ENCODE results near the gene ARHGEF7. TPM values are rescaled to one million over a fixed set of nuclear protein-coding genes. Genes with fewer than 3 reads are reported as not detected.
A peak's percentile ranks its signal among the peaks of the same experiment; 100 is the strongest.

ARHGEF7 gene
- total RNA-seq, 1 experiment from 2014 or later: 72.5 TPM

- Histone ChIP-seq H3K36me3 (peaks cover 77% of the 10 kb centered on the region), H3K27me3 (replicated peaks) (no peaks in the 10 kb centered on the region), H3K9me3 (replicated peaks) (no peaks in the 10 kb centered on the region), H3K4me3 (no peak overlapping the region), H3K4me1 (replicated peaks) (peaks cover 27% of the 10 kb centered on the region), H3K27ac (no peak overlapping the region; the same call in 1 of the 2 replicates)
- DNase-seq (ENCODE audit: low read depth in 1 of 2, low spot score in 2 of 2): no peak
Measured at GRCh38 chr13:111175935-111176334, 60.8 kb downstream of the ARHGEF7 start.

- H3K4me3 ChIP-seq: no peak overlapping the region
- peak in 1 of 2 experiments; percentile 51 for DNase-seq (ENCODE audit: low read depth in 1 of 2, low spot score in 2 of 2)
- no peaks in the 10 kb centered on the region for H3K9me3 ChIP-seq (replicated peaks)
- H3K27ac ChIP-seq: peak overlapping the region; percentile 69
- peaks cover 27% of the 10 kb centered on the region for H3K4me1 ChIP-seq (replicated peaks)
- H3K36me3 ChIP-seq: peaks cover 80% of the 10 kb centered on the region
- no peaks in the 10 kb centered on the region for H3K27me3 ChIP-seq (replicated peaks)
Measured at GRCh38 chr13:111176421-111176820, 61.3 kb downstream of the ARHGEF7 start.

GRCh38 chr13:111177081-111177711 is 62.1 kb downstream of the ARHGEF7 start:
- H3K4me3 ChIP-seq: no peak overlapping the region
- DNase-seq (ENCODE audit: low read depth in 1 of 2, low spot score in 2 of 2): peak; percentile 96 to 98

GRCh38 chr13:111177921-111178320 is 62.8 kb downstream of the ARHGEF7 start:
- Histone ChIP-seq H3K36me3 (peaks cover 81% of the 10 kb centered on the region), H3K27me3 (replicated peaks) (no peaks in the 10 kb centered on the region), H3K4me3 (no peak overlapping the region), H3K9me3 (replicated peaks) (no peaks in the 10 kb centered on the region), H3K27ac (peak overlapping the region; percentile 69), H3K4me1 (replicated peaks) (peaks cover 27% of the 10 kb centered on the region)
- peak in 1 of 2 experiments; percentile 46 for DNase-seq (ENCODE audit: low read depth in 1 of 2, low spot score in 2 of 2)

More at GRCh38 chr13:111177081-111177711, 62.1 kb downstream of the ARHGEF7 start:
- H3K4me1 ChIP-seq (replicated peaks): peaks cover 27% of the 10 kb centered on the region
- H3K27ac ChIP-seq: peak overlapping the region; percentile 69
- peaks cover 80% of the 10 kb centered on the region for H3K36me3 ChIP-seq
- no peaks in the 10 kb centered on the region for H3K9me3 ChIP-seq (replicated peaks)
- H3K27me3 ChIP-seq (replicated peaks): no peaks in the 10 kb centered on the region

- Histone ChIP-seq H3K27ac (peak overlapping the region; percentile 69), H3K9me3 (replicated peaks) (no peaks in the 10 kb centered on the region), H3K36me3 (peaks cover 78% of the 10 kb centered on the region), H3K4me3 (no peak overlapping the region), H3K4me1 (replicated peaks) (peaks cover 27% of the 10 kb centered on the region), H3K27me3 (replicated peaks) (no peaks in the 10 kb centered on the region)
- peak in 1 of 2 experiments; percentile 43 for DNase-seq (ENCODE audit: low read depth in 1 of 2, low spot score in 2 of 2)
Measured at GRCh38 chr13:111178402-111178801, 63.3 kb downstream of the ARHGEF7 start.

- Histone ChIP-seq H3K36me3 (peaks cover 63% of the 10 kb centered on the region), H3K4me3 (no peak overlapping the region), H3K27me3 (replicated peaks) (no peaks in the 10 kb centered on the region), H3K27ac (no peak overlapping the region), H3K4me1 (replicated peaks) (peaks cover 27% of the 10 kb centered on the region), H3K9me3 (replicated peaks) (no peaks in the 10 kb centered on the region)
- DNase-seq (ENCODE audit: low read depth in 1 of 2, low spot score in 2 of 2): no peak
Measured at GRCh38 chr13:111179908-111180760, 65.0 kb downstream of the ARHGEF7 start.

GRCh38 chr13:111181977-111182376 is 66.9 kb downstream of the ARHGEF7 start:
- Histone ChIP-seq H3K27me3 (replicated peaks) (no peaks in the 10 kb centered on the region), H3K9me3 (replicated peaks) (no peaks in the 10 kb centered on the region), H3K4me3 (no peak overlapping the region), H3K4me1 (replicated peaks) (peaks cover 16% of the 10 kb centered on the region), H3K27ac (no peak overlapping the region), H3K36me3 (peaks cover 58% of the 10 kb centered on the region)
- DNase-seq (ENCODE audit: low read depth in 1 of 2, low spot score in 2 of 2): no peak

- Histone ChIP-seq H3K27ac (no peak overlapping the region), H3K4me3 (no peak overlapping the region), H3K36me3 (peaks cover 57% of the 10 kb centered on the region), H3K4me1 (replicated peaks) (peaks cover 9% of the 10 kb centered on the region), H3K27me3 (replicated peaks) (no peaks in the 10 kb centered on the region), H3K9me3 (replicated peaks) (no peaks in the 10 kb centered on the region)
- DNase-seq (ENCODE audit: low read depth in 1 of 2, low spot score in 2 of 2): no peak
Measured at GRCh38 chr13:111183087-111183645, 68.1 kb downstream of the ARHGEF7 start.

- Histone ChIP-seq H3K4me3 (no peak overlapping the region), H3K36me3 (peaks cover 59% of the 10 kb centered on the region), H3K9me3 (replicated peaks) (no peaks in the 10 kb centered on the region), H3K4me1 (replicated peaks) (peaks cover 5% of the 10 kb centered on the region), H3K27me3 (replicated peaks) (no peaks in the 10 kb centered on the region), H3K27ac (no peak overlapping the region)
- no peak for DNase-seq (ENCODE audit: low read depth in 1 of 2, low spot score in 2 of 2)
Measured at GRCh38 chr13:111183959-111184358, 68.8 kb downstream of the ARHGEF7 start.

GRCh38 chr13:111184458-111185401 is 69.6 kb downstream of the ARHGEF7 start:
- no peak overlapping the region for H3K27ac ChIP-seq
- H3K4me3 ChIP-seq: no peak overlapping the region
- no peak for DNase-seq (ENCODE audit: low read depth in 1 of 2, low spot score in 2 of 2)
- H3K27me3 ChIP-seq (replicated peaks): no peaks in the 10 kb centered on the region
- peaks cover 60% of the 10 kb centered on the region for H3K36me3 ChIP-seq
- no peaks in the 10 kb centered on the region for H3K9me3 ChIP-seq (replicated peaks)
- H3K4me1 ChIP-seq (replicated peaks): peaks cover 5% of the 10 kb centered on the region

- Histone ChIP-seq H3K27me3 (replicated peaks) (no peaks in the 10 kb centered on the region), H3K9me3 (replicated peaks) (no peaks in the 10 kb centered on the region), H3K4me3 (no peak overlapping the region), H3K4me1 (replicated peaks) (peaks cover 5% of the 10 kb centered on the region), H3K27ac (no peak overlapping the region), H3K36me3 (peaks cover 47% of the 10 kb centered on the region)
- no peak for DNase-seq (ENCODE audit: low read depth in 1 of 2, low spot score in 2 of 2)
Measured at GRCh38 chr13:111186305-111186935, 71.3 kb downstream of the ARHGEF7 start.

- H3K36me3 ChIP-seq: peaks cover 31% of the 10 kb centered on the region
- no peak for DNase-seq (ENCODE audit: low read depth in 1 of 2, low spot score in 2 of 2)
Measured at GRCh38 chr13:111187960-111188541, 72.9 kb downstream of the ARHGEF7 start.

More at GRCh38 chr13:111187960-111188541, 72.9 kb downstream of the ARHGEF7 start:
- Histone ChIP-seq H3K4me1 (replicated peaks) (peaks cover 5% of the 10 kb centered on the region), H3K27me3 (replicated peaks) (no peaks in the 10 kb centered on the region), H3K27ac (no peak overlapping the region), H3K9me3 (replicated peaks) (no peaks in the 10 kb centered on the region), H3K4me3 (no peak overlapping the region)
